PC-9 (cell line): Measurements from ENCODE around the gene BCDIN3D.

Source experiments
- EZH2 ChIP-seq: fragments of 200-600 bp; sonication (generic); IDR thresholded peaks from 2 replicates; pipeline ENCODE4 v1.8.0; 2017; ENCODE audit warnings: antibody characterized with exemption, low read depth
- TF ChIP-seq, protein P1 (sequence below): fragments of 200-600 bp; sonication (generic); conservative IDR thresholded peaks from 2 replicates; pipeline ENCODE4 v1.6.1; 2017; ENCODE audit warnings: mixed run types, antibody characterized with exemption, mild to moderate bottlenecking, moderate library complexity

DNA sequence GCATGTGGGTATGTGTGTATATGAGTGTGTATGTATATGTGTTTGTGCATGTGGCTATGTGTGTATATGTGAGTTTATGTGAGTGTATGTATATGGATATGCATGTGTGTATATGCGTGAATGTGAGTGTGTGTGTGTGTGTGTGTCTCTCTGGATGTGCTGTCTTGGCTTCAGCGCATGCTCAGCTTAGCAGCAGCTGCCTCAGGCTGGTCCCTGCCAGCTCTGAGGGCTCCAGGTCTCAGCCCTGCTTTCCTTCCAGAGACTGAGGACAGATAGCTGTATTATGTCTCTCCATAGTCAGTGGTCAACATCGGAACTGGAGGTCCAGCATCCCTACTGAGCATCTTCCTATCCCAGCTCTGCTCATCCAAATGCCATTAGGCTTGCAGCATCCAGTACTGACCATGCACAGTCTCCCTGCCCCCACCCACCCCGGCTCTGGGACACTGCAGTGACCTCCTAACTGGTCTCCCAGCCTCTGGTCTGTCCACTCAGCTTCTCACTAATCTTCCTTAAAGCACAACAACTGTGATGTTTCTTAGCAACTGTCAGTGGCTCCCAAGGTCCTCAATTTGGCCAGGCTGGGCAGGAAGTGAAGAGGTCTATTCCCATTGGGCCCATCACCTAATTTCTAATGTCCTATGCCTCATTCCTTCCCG lies 38.0 kb upstream of the BCDIN3D start:
- no peak for TF ChIP-seq EZH2
- TF ChIP-seq, protein P1, sequence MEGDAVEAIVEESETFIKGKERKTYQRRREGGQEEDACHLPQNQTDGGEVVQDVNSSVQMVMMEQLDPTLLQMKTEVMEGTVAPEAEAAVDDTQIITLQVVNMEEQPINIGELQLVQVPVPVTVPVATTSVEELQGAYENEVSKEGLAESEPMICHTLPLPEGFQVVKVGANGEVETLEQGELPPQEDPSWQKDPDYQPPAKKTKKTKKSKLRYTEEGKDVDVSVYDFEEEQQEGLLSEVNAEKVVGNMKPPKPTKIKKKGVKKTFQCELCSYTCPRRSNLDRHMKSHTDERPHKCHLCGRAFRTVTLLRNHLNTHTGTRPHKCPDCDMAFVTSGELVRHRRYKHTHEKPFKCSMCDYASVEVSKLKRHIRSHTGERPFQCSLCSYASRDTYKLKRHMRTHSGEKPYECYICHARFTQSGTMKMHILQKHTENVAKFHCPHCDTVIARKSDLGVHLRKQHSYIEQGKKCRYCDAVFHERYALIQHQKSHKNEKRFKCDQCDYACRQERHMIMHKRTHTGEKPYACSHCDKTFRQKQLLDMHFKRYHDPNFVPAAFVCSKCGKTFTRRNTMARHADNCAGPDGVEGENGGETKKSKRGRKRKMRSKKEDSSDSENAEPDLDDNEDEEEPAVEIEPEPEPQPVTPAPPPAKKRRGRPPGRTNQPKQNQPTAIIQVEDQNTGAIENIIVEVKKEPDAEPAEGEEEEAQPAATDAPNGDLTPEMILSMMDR, result no peak
